Effector CD8-positive, alpha-beta T cell (primary cell): ENCODE results near the gene NCOA3.
"Not testable (repeated sequence)": the region's sequence is repeated elsewhere in the genome, so short reads cannot be mapped to it uniquely, and the experiment has no call there.

Experiments
- DNase-seq: peaks from one replicate; lab custom pipeline; 2025; lab: John Stamatoyannopoulos, UW

Gene NCOA3

DNA sequence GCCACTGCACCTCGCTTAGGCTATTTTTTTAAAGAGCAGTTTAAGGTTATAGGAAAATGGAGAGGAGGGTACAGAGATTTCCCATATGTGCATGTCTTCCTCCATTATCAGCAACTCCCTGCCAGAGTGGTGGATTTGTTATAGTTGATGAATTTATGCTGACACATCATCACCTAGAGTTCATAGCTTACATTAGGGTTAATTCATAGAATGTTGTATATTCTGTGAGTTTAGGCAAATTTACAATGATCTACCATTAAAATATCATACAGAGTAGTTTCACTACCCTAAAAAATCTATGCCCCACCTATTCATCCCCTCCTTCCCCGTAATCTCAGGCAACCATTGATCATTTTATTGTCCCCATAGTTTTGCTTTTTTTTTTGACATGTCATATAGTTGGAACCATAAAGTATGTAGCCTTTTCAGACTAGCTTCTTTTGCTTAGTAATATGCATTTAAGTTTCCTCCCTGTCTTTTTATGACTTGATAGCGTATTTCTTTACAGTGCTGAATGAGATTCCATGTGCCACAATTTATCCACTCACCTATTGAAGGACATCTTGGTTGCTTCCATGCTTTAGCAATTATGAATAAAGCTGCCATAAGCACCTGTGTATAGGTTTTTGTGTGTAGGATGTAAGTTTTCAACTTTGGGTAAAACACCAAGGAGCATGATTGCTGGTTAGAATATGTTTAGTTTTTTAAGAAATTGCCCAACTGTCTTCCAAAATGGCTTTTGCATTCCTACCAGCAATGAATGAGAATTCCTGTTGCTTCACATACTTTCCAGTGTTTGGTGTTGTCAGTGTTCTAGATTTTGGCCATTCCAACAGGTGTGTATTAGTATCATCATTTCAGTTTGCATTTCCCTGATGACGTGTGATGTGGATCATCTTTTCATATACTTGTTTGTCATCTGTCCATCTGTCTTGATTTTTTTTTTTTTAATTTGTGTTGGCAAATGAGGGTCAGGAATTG lies 60.2 kb downstream of the NCOA3 start:
- DNase-seq = no peak

DNA sequence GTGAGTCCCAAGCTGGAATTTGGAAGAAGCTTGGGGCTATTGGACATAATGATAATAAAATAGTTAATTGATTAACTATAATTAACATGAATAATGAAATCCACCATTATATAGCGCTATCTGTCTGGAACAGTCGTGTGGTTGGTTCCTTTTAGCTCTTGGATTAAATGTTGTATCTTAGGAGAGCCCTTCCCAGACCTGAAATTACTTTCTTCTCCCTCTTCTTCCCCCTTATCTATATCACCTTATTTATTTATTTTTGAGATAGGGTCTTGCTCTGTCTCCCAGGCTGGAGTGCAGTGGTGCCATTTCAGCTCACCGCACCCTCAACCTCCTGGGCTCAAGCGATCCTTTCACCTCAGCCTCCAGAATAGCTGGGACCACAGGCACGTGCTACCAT lies 64.6 kb downstream of the NCOA3 start:
- no peak for DNase-seq

DNA sequence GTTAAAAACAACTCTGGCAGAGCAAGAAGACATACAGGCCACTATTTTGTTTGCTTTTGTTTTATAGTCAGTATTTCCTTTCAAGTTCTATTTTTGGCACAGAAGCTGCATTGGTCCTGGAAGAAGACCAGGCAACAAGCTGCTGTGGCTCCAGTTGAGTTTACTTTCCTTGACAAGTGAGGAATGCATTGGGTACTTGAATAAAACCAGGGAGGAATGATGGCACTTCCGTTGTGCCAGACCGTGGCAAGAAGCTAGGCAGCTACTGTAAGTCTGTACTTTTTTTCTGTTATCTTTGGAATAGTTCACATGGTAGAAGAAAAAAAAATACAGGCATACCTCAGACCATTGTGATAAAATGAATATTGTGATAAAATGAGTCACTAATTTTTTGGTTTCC lies 66.3 kb downstream of the NCOA3 start:
- DNase-seq = no peak

DNA sequence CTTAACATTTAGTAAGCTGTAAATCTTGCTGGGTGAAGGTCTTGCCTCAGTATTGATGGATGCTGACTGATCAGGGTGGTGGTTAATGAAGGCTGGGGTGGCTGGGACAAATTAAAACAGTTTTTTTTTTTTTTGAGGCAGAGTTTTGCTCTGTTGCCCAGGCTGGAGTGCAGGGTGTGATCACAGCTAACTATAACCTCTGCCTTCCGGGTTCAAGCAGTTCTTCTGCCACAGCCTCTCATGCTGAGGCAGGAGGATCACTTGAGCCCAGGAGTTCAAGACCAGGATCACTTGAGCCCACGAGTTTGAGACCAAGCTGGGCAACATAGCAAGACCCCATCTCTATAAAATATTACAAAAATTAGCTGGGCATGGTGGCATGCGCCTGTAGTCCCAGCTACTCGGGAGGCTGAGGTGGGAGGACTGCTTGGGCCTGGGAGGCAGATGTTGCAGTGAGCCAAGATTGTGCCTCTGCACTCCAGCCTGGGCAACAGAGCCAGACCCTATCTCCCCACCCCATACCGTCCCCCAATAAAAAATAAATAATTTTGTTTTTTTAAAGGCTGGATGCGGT lies 67.2 kb downstream of the NCOA3 start:
- no peak for DNase-seq

DNA sequence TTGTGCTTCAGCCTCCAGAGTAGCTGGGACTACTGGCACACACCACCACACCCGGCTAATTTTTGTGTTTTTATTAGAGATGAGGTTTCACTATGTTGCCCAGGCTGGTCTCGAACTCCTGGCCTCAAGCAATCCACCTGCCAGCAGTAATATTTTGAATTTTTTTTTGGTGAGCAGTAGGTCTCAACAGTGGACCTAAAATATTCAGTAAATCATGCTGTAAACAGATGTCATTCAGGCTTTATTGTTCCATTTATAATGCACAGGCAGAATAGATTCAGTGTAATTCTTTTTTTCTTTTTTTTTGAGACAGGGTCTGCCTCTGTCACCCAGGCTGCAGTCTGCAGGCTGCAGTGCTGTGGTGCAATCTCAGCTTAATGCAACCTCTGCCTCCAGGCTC lies 69.7 kb downstream of the NCOA3 start:
- DNase-seq = no peak

DNA sequence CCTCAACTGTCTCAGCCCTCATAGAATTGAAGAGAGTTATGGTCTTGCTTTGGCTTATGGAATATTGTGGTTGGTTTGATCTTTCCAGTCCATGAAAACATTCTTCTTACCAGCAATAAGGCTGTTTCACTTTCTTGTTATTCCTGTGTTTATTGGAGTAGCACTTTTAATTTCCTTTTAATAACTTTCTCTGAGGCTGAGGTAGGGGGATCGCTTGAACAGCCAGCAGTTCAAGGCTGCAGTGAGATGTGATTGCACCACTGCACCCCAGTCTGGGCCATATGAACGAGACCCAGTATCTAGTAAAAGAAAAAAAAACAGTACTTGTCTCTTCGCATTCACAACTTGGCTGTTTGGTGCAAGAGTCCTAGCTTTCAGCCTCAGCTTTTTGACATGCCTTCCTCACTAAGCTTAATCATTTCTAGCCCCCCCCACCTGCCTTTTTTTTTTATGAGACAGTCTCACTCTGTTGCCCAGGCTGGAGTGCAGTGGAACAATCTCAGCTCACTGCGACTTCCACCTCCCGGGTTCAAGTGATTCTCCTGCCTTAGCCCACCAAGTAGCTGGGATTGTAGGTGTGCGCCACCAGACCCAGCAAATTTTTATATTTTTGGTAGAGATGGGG lies 70.5 kb downstream of the NCOA3 start:
- no peak for DNase-seq

DNA sequence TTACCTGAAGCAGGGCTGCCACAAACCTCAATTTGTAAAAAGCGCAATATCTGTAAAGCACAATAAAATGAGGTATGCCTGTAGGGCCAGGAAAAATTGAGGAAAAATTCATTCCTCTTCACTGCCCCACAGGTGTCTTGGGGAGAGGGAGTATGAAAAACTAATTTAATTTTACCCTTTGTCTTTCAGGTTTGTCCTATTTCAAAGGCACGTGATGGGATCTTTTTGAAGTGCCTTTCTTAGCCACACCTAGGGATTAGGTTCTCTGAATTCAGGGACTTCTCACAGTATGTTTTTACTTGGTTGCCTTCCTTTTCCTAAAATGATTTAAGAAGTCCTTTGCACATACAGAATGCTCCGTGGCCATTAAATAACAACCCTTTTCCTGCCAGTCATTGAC lies 71.9 kb downstream of the NCOA3 start:
- DNase-seq = no peak

DNA sequence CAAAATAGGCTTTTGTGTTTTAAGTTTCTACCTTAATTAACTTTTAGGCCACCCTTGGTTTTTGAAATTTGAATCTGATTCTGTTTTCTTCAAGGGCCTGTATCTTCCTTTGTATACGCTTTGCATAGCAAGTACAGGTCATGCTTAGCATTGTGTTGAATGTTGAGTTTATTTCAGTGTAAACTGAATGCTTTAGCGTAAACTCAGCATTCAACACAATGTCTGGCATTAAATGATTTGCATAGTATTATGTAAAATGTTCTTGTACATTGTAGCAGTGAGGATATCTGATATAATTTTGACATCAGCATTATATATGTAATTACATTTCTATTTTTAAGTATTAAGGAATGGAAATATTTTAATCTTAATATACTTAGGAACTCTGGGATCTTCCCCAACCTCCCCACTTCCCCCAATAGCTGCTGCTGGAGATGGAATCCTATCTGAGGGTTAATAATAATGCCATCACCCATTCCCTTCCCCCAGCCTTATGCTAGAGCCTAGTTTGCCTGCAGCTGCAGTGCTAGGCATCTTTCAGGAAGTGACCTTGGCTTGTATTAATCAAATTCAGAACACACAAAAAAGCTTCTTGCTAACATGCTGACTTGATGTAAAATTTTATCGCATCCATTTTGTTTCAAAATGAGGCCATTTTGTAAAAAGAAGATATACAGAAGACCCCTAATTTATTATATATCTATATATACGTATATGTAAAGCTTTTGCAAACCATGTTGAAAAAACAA lies 73.1 kb downstream of the NCOA3 start:
- DNase-seq = no peak

DNA sequence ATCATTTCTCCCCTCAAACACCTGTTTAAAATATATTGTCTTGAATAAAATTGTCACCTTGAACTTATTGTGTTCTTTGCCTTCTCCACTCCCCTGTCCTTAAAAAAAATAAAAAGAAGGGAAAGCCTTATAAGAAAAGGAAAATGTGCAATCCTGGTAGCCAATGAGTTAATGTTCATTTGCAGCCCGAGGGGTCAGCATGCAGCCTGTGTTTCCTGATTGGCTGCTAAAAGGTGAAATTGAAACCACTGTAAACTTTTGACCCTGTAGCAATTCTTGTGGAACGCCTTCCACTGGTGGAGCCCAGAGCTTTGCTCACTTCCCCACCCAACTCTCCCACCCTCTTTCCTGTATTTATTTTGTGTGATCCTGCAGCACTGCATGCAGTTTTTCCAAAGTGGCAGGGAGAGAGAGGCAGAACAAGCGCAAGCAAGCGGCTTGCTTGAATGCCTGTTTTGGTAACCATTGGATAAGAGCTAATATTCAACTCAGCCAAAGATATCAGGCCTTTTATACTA lies 74.9 kb downstream of the NCOA3 start:
- DNase-seq = no peak

DNA sequence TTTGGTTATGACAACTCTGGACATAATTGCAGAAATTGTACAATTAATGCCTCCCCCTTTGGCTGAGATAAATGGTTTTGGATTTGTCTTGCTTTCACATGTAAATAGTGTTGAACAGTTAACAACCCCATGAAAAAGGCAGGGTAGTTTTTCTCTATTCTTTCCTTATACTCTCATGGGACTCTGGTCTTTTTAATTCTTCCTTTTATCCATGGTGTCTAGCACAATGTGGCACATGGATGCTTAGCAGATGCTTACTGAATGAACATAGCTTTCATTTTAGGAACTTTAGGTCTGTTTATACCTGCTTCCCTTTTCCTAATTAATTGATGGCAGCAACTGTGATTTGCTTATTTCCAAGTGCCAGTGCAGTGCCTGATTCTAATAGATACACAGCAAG lies 75.6 kb downstream of the NCOA3 start:
- DNase-seq = no peak

DNA sequence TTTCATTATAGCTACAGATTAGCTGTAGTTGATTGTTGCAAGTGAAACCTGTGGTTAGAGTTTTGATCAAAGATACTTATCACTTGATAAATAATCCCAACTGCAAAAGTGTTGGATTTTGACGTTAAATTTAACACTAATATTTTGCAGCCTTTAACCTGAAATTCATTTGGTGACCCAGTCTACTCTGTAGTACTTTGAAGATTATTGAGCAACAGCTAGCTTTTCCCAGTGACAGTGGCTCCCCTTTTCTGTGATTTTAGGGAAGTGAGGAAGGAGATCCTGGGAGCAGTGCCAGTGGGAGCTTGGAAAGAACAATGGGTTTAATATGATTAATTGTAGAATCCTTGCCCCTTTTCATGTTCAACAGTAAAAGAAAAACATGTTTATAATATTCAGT lies 76.9 kb downstream of the NCOA3 start:
- DNase-seq = no peak

DNA sequence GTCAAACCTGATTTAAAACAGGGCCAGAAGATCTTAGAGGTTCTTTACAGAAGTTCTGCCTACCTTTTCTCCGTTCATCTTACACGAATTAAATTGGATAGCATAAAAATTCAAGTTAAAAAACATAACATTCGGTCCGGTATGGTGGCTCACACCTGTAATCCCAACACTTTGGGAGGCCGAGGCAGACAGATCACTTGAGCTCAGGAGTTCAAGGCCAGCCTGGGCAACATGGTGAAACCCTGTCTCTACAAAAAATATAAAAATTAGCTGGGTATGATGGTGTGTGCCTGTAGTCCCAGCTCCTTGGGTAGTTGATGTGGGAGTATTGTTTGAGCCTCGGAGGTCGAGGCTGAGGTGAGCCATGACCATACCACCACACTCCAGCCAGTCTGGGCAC lies 79.0 kb downstream of the NCOA3 start:
- DNase-seq = not testable (repeated sequence)

DNA sequence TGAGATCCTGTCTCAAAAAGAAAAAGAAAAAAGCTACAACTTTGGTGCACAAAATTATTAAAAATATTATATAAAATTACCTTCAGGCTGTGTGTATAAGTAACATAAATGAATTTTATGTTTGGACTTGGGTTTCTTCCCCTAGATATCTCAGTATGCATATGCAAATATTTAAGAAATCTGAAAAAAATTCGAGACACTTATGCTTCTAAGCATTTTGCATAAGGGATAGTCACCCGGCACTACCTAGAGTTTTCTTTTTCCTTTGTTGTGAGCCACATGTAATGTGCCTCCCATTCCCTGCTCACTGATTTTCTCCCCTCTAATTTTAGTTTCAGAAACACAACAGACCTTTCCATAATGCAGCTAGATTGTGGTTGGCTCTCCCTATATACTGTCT lies 79.4 kb downstream of the NCOA3 start:
- DNase-seq = no peak

DNA sequence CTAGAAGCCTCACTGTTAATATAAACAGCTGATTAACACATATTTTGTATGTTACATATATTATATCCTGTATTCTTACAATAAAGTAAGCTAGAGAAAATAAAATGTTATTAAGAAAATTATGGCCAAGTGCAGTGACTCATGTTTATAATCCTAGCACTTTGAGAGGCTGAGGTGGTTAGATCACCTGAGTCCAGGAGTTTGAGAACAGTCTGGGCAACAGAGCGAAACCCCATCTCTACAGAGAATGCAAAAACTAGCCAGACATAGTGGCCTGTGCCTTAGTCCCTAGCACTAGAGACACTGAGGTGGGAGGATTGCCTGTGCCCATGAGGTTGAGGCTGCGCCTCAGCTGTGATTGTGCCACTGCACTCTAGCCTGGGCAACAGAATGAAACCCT lies 81.9 kb downstream of the NCOA3 start:
- DNase-seq = no peak

DNA sequence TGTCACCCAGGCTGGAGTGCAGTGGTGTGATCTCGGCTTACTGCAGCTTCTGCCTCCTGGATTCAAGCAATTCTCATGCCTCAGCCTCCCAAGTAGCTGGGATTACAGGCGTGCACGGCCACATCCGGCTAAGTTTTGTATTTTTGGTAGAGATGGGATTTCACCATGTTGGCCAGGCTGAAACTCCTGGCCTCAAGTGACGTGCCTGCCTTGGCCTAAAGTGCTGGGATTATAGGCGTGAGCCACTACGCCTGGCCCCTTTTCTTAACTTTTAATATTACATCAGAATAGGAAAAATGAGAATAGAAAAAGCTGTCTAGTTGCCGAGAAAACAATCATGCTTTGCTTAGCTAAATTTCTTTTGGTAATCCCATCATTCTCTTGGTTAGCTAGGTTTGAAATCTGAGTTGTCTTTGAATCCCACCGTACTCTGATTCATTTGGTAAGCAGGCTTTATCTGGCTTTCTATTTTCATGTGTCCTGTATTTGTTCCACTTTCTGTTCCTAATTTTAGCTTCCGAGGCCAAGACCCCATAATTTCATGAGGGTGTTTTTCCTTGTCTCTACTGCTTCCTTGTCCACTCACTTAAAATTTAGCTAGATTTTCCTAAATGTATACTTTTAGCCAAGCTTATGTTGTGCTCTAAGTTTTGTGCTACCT lies 83.5 kb downstream of the NCOA3 start:
- no peak for DNase-seq

DNA sequence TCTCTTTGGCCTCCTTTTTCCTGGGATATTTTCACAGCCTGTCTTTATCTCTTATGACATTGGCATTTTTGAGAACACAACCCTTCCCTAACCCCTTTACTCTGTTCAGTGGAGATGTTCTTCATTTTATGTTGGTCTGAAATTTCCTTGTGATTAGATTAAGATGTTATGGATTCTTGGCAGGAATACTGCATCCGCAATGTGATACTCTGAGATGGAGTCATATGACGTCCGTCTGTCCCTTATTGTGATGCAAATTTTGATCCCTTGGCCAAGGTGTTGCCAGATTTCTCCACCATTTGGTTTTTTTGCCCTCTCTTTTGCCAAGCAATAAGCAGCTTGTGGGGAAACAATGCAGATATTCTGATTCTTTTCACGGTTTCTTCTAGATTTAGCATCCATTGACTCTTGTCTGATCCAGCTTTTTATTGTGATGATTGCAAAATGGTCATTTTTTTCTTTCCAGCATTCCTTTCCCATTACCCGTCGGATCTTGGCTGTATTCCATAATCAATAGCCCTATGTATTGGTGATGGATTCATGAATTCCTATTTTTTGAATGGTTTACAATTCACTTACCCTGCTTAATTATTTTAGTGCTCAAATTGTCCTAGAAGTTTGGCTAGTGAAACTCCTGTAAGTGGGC lies 85.1 kb downstream of the NCOA3 start:
- no peak for DNase-seq

DNA sequence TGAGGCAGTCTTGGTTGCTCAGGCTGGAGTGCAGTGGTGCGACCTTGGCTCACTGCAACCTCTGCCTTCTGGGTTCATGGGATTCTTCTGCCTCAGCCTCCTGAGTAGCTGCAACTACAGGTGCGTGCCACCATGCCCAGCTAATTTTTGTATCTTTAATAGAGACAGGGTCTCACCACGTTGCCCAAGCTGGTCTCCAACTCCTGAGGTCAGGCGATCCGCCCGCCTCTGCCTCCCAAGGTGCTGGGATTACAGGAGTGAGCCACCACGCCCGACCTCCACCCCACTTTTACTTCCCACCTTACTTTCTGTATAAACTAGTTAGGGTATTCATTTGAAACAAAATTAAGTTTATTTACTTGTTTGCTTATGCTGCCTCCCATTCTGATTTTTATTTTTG lies 86.5 kb downstream of the NCOA3 start:
- no peak for DNase-seq

DNA sequence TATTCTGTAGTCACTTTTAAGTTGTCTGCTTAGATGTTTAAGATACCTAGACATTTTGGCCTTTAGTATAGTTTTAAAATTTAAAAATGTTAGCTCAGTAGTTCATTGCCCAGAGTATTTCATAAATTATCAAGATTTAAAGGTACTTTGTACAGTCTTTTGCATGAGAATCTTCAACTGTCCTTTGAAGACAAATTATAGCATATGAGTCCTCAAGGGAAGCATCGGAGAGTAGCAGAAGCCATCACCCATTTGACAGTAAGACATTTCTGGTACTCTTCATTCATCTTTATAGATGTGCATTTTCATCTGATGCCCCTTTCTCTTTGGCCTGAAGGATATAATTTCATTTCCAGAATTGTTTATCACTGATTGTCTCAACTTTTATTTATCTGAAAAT lies 89.5 kb downstream of the NCOA3 start:
- no peak for DNase-seq

DNA sequence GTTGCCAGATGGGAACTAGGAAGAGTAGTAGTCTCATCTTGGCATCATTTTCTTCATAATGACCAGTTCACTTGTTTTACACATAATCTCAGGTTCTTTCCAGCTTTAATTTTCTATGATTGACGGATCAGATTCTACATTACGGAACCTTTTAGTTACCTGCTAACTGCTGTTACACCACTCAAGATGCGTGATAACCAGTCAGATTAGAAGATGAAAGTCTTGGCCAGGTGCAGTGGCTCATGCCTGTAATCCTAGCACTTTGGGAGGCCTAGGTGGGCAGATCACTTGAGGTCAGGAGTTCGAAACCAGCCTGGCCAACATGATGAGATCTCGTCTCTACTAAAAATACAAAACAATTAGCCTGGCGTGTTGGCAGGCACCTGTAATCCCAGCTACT lies 92.5 kb downstream of the NCOA3 start:
- DNase-seq = no peak

DNA sequence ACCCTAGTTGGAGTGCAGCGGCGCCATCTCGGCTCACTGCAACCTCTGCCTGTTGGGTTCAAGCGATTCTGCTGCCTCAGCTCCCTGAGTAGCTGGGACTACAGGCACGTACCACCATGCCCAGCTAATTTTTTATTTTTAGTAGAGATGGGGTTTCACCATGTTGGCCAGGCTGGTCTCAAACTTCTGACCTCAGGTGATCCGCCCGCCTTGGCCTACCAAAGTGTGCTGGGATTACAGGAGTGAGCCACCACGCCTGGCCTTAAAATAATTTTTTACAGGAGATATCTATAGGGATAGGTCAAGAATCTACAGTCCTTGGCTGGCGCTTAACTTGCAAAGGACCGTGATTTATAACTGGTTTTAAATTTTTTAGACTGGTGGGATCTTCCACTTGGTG lies 93.5 kb downstream of the NCOA3 start:
- DNase-seq = not testable (repeated sequence)

DNA sequence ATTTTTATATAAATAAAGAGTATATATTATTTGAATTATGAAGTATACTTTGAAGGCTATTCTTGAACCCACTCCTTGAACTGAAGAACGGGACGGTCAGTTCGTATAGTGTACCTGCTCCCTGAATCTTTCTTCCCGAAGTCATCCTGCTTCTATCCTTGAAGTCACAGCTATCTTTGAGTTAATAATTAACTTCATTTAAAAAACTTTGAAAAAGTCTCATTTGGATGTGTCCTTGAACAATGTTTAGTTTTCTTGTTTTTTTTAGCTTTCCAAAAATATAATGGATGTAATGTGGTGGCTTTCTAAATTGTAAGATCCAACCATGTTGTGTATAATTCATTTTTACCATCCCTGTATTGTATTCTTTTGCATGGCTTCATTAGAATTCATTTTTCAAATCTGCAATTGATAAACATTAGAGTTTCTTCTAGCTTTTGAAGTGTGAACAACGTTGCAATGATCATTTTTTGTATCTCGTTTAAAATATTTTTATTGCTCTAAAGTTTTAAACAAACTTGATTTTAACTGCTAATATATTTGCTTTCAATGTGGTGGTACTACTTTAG lies 94.4 kb downstream of the NCOA3 start:
- DNase-seq = no peak
